Prostate gland (tissue), 2 donors: ENCODE data around the gene MND1.

Source experiments
- POLR2AphosphoS5 ChIP-seq: sonication (generic); formaldehyde crosslinking; IDR thresholded peaks from one replicate; pipeline ENCODE4 v1.6.1; 2017; ENCODE audit warnings: antibody characterized with exemption
- TF ChIP-seq, protein P1 (sequence below), 4 experiments: fragments of 200-600 bp in 2 of 4; fragments of 450-650 bp in 2 of 4; sonication (generic) in 2 of 4; IDR thresholded peaks; 1 replicate in 3 of 4; 2 replicates in 1 of 4; pipeline ENCODE4 v1.5.1; 2016 to 2019; ENCODE audit warnings: antibody characterized with exemption in 4 of 4, mild to moderate bottlenecking in 2 of 4, moderate library complexity in 2 of 4

DNA sequence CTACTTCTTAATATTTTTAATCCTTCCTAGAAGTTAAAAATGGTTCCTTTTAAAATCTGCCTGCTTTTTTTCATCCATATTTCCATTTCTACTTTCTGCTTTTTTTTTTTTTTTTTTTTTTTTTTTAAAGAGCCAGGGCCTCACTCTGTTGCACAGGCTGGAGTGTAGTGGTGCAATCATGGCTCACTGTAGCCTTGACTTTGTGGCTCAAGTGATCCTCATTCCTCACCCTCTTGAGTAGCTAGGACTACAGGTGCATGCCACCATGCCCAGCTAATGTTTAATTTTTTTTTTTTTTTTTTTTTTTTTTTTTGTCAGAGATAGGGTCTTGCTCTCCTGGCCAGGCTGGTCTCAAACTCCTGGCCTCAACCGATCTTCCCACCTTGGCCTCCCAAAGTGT is 39.7 kb downstream of the MND1 start:
- TF ChIP-seq, protein P1, sequence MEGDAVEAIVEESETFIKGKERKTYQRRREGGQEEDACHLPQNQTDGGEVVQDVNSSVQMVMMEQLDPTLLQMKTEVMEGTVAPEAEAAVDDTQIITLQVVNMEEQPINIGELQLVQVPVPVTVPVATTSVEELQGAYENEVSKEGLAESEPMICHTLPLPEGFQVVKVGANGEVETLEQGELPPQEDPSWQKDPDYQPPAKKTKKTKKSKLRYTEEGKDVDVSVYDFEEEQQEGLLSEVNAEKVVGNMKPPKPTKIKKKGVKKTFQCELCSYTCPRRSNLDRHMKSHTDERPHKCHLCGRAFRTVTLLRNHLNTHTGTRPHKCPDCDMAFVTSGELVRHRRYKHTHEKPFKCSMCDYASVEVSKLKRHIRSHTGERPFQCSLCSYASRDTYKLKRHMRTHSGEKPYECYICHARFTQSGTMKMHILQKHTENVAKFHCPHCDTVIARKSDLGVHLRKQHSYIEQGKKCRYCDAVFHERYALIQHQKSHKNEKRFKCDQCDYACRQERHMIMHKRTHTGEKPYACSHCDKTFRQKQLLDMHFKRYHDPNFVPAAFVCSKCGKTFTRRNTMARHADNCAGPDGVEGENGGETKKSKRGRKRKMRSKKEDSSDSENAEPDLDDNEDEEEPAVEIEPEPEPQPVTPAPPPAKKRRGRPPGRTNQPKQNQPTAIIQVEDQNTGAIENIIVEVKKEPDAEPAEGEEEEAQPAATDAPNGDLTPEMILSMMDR (IDR thresholded peaks at IDR 0.05) = no peak
- TF ChIP-seq POLR2AphosphoS5 = no peak
